ENCODE data around the gene GDF9. TPM values are rescaled to one million over a fixed set of nuclear protein-coding genes. Genes with fewer than 3 reads are reported as not detected.
A peak's percentile ranks its signal among the peaks of the same experiment; 100 is the strongest.

Gene GDF9
- total RNA-seq, 3 donors from 2014 or later: 0.28 to 0.41 (median 0.36) TPM

DNA sequence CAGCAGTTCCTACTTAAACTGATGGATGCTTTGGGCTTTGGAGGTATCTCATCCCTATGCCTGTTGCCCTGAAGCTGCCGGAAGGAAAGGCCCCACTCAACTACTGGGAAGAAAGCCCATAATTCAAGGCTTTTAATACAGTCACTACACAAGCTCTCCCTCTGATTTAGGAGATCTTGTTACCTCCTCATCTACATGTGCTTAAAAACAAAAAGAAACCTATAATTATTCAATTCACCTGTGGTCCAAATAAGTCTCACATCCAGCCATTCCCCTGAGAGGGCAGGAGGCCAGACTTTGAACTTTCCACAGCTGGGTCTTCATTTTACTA is 6.5 kb upstream of the GDF9 start:
- no peak overlapping the region for H3K4me3 ChIP-seq
- ATAC-seq (no peak), DNase-seq (no peak)
- no peaks in the 10 kb centered on the region for H3K36me3 ChIP-seq (ENCODE audit: low read depth)
- TF ChIP-seq, protein P1, sequence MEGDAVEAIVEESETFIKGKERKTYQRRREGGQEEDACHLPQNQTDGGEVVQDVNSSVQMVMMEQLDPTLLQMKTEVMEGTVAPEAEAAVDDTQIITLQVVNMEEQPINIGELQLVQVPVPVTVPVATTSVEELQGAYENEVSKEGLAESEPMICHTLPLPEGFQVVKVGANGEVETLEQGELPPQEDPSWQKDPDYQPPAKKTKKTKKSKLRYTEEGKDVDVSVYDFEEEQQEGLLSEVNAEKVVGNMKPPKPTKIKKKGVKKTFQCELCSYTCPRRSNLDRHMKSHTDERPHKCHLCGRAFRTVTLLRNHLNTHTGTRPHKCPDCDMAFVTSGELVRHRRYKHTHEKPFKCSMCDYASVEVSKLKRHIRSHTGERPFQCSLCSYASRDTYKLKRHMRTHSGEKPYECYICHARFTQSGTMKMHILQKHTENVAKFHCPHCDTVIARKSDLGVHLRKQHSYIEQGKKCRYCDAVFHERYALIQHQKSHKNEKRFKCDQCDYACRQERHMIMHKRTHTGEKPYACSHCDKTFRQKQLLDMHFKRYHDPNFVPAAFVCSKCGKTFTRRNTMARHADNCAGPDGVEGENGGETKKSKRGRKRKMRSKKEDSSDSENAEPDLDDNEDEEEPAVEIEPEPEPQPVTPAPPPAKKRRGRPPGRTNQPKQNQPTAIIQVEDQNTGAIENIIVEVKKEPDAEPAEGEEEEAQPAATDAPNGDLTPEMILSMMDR (IDR thresholded peaks at IDR 0.05): no peak
- intact Hi-C loops (cut with DNase I, micrococcal nuclease): no loop called here
- H3K4me1 ChIP-seq (ENCODE audit: low read depth): peaks cover 11% of the 10 kb centered on the region
- no peaks in the 10 kb centered on the region for H3K9me3 ChIP-seq

DNA sequence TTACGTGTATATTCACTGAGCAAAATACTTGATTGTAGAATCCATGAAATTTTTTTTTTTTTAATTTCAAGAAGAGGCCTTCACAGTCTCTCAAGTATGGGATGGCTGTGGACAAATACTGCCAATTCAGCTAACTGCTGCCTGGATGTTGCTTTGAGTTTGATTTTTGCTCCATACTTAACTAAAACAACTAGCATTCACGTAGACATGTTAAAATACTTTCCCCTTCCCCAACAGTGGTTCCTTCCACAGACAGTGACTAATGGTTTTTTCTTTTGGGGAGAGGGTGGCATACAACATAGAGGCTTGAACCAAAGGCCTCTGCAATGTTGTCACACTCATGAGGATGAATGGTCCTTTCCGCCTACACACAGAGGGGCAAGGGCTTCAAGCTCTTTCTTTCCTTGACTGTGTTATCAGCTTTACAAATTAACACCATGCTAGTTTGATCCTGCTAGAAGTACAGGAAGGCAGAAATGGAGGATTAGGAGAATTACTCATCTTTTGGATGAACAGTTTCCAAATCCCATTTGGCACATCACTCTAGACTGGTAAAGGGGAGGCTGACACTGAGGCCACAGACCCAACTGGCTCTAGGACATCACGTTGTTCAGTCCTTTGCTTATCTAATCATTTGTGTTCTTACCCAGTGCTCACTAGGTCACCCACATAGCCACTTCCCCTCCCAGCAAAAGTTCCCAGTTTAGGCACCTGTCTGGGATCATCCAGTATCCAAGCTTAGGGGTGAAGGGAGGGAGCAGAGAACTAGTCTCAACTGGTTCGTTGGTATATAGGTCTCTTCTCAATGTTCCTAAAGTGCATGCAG is 5.4 kb upstream of the GDF9 start:
- no peak overlapping the region for H3K4me3 ChIP-seq
- ATAC-seq (no peak), DNase-seq (no peak)
- H3K36me3 ChIP-seq (ENCODE audit: low read depth): no peaks in the 10 kb centered on the region
- TF ChIP-seq, protein P1 (IDR thresholded peaks at IDR 0.05): no peak
- intact Hi-C loops (cut with DNase I, micrococcal nuclease): no loop called here
- H3K9me3 ChIP-seq: no peaks in the 10 kb centered on the region
- peaks cover 16% of the 10 kb centered on the region for H3K4me1 ChIP-seq (ENCODE audit: low read depth)

DNA sequence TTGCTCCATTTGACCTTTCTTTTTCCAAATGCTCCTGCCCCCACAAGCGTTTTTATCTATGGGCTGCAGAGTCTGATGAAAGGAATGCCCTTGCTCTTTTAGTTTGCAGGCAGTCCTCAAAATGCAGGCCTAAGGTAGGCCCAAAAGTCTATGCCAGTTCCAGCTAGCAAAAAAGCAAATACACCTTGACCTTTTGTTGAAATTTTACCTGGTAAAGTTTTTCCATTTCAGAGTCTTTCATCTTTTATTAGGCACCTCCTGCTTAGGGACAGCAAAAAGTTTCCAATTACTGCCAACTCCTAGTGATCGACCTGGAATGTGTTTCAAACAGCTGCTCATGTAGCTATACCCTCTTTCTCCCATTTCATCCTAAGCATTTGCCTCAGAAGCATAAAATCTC is 4.5 kb upstream of the GDF9 start:
- TF ChIP-seq, protein P1 (IDR thresholded peaks at IDR 0.05): no peak
- Histone ChIP-seq H3K9me3 (no peaks in the 10 kb centered on the region), H3K4me1 (ENCODE audit: low read depth) (peaks cover 18% of the 10 kb centered on the region), H3K4me3 (no peak overlapping the region), H3K36me3 (ENCODE audit: low read depth) (no peaks in the 10 kb centered on the region)
- intact Hi-C loops (cut with DNase I, micrococcal nuclease): no loop called here
- DNase-seq (no peak), ATAC-seq (no peak)

DNA sequence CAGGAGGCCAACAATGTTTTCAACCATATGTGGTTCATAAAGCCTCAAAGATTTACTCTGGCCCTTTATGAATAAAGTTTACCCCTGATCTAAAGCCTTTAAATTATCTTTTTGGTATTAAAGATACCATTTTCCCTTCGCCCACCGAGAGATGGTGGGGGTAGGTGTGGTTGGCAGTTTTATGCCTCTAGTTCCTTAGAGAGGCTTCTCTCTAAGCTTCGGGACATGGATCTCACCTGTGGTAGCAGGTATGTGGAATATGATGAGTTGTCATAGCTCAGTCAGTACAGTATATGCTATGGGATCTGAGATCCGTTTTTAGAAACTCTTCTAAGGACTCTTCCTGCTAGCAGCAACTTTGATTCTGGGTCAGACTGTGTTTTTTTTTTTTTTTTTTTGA is 2.5 kb upstream of the GDF9 start:
- Histone ChIP-seq H3K4me1 (ENCODE audit: low read depth) (peaks cover 22% of the 10 kb centered on the region), H3K9me3 (no peaks in the 10 kb centered on the region), H3K4me3 (no peak overlapping the region), H3K36me3 (ENCODE audit: low read depth) (no peaks in the 10 kb centered on the region)
- ATAC-seq: no peak
- intact Hi-C loops (cut with DNase I, micrococcal nuclease): no loop called here
- TF ChIP-seq, protein P1 (IDR thresholded peaks at IDR 0.05): no peak
- no peak for DNase-seq

DNA sequence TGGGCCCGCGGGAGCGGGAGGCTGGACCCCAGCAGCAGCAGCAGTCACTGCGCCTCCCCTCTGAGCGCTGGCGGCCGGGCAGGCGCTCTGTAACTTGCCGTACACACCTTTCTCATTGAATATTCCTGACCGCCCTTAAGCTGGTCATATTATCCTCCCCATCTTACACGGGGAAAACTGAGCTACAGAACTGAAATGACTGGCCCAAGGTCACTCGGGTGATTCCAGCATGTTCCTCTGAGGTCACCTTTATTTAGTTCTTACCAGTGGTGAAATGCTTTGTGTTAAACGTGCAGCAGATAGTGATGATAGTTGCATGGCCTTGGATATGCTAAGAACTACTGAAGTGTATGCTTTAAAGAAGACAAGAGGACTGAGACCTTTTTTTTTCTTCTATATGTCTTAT is 780 bp upstream of the GDF9 start:
- no peak for DNase-seq
- peak; percentile 33 for ATAC-seq
- intact Hi-C loops (cut with DNase I, micrococcal nuclease): loop anchor here in 1 of 2 donors (2.0 kb wide), 1 partner anchor 38 kb away; no protein-coding TSS in a partner anchor

More for the DNA sequence above, 780 bp upstream of the GDF9 start:
- peaks cover 14% of the 10 kb centered on the region for H3K4me1 ChIP-seq (ENCODE audit: low read depth)
- H3K36me3 ChIP-seq (ENCODE audit: low read depth): no peaks in the 10 kb centered on the region
- no peaks in the 10 kb centered on the region for H3K9me3 ChIP-seq
- H3K4me3 ChIP-seq: peak overlapping the region; percentile 79
- TF ChIP-seq, protein P1 (IDR thresholded peaks at IDR 0.05): no peak

All from mucosa of descending colon (tissue), 3 donors.